GM10266 (cell line): Measurements from ENCODE around the gene MASP1.

Experiments used
- DNase-seq: peaks from one replicate; pipeline ENCODE4 v3.0.0; 2012; ENCODE audit errors: extremely low spot score
- TF ChIP-seq, protein P1 (sequence below): IDR thresholded peaks from 2 replicates; pipeline ENCODE4 v1.5.1; 2012; ENCODE audit warnings: mild to moderate bottlenecking, low read depth; ENCODE audit not compliant: control insufficient read depth, insufficient read depth; ENCODE audit errors: missing control alignments

MASP1 gene

DNA sequence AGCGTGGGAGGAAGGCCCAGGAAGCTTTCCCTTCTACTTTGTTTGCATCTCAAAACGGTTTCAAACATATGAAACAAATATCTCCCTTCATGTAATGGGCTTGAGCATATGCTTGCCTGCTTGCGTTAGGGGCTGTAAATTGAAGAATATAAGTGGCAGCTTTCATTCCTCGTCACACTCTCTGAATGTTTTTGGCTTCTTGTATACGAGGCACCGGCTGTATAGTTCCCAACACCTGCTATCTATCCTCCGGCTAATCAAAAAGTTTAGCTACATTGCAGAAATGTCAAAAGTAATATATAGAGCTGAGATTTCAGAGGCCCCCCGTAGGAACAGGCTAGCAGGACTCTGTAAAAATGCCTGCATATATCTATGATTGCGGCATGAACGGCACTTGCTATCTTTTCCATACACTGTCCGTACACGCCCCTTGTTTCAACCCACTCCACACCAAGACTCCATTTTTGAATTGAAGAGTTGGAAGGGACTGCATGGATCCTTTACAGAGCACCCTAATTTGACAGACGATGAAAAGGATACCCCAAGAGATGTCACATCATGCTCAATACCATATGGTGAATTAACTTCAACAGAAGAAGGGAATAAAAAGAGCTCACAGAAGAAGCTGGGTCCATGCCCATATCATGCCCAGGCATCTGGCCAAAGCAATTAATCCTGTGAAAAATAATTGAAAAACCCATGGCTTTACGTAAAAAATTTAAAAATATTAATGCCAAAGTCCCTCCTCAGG is 2.5 kb downstream of the MASP1 start:
- no peak for DNase-seq
- TF ChIP-seq, protein P1, sequence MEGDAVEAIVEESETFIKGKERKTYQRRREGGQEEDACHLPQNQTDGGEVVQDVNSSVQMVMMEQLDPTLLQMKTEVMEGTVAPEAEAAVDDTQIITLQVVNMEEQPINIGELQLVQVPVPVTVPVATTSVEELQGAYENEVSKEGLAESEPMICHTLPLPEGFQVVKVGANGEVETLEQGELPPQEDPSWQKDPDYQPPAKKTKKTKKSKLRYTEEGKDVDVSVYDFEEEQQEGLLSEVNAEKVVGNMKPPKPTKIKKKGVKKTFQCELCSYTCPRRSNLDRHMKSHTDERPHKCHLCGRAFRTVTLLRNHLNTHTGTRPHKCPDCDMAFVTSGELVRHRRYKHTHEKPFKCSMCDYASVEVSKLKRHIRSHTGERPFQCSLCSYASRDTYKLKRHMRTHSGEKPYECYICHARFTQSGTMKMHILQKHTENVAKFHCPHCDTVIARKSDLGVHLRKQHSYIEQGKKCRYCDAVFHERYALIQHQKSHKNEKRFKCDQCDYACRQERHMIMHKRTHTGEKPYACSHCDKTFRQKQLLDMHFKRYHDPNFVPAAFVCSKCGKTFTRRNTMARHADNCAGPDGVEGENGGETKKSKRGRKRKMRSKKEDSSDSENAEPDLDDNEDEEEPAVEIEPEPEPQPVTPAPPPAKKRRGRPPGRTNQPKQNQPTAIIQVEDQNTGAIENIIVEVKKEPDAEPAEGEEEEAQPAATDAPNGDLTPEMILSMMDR: no peak

DNA sequence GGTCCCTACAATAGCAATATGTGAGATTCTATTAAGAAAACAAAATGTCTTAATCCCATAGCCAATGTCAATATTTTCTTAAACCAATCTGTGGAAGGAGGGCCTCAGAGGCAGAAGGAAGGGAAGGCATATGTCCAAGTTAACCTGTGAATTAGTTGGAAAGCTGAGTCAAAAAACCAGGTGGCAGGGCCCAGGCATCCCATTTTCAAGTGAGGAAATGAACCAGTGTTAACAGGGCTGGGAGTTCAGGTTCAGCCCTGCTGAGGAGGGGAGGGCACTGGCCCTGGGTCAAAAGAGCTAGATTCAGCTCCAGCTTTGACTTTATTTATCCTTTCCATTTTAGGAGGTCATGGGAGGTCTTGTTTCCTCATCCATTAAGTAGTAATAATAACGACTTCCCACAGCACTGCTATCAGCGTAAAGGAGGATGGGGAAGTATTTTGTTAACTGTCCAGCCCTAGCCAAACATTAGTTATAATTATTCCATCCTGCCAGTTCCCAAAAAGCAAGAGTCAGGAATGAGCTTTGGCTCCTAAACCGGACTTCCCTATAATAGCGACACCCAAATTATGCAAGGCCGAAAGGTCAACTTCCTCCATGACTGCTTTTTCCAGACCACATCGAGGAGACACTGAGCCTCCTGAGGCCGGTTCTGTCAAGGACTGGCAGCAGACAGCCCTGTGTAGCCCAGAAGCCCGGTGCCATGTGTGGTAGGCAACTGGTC is 3.2 kb downstream of the MASP1 start:
- TF ChIP-seq, protein P1: no peak
- DNase-seq: no peak

DNA sequence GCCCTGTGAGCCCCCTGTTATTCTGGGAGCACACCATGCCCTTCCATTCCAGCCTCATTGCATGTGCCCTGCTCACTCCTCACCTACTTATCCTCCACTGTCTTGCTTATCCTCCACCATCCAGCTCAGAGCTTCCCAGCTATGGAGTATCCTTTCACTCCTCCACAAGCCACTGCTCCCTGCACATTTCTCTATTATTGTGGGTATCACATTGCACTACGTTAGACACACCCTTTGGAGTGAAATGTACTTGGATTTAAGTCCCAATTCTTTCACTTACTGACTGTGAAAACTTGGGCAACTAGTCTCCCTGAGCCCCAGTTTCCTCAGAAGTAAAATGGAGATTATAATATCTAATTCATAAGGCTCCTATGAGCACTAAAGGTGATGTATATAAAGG is 4.3 kb downstream of the MASP1 start:
- DNase-seq: no peak
- TF ChIP-seq, protein P1: no peak

DNA sequence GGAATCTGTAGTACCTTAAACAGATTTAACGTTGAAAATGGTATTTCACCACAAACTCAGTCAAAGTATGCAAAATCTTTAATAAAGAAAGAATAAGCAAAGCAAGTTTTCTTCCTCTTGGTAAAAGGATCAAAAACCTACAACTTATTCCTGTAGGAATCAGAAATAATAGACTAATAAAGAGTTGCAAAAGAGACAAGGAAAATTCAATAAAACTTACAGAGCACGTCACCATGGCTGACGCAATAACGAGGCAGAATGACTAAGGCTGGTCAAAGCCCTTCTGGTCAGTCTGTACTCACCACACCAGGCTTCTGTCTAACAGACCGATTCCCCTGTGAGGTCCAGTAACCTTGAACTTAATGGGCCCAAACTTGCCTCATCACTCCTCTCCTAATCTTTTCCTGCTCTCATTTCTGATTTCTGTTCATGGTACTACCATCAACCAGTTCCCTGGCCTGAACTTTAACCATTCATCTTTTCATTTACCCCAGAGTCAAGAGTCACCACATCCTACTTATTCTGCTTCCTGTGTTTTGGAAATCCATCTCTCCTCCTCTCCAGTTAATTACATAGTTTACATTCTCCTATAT is 5.0 kb downstream of the MASP1 start:
- TF ChIP-seq, protein P1: no peak
- DNase-seq: no peak

- no peak for DNase-seq
These were observed 10.3 kb downstream of the MASP1 start for GRCh38 chr3:187281191-187281714.

GRCh38 chr3:187280644-187281043 is 10.9 kb downstream of the MASP1 start:
- no peak for DNase-seq
- TF ChIP-seq, protein P1: no peak

More at GRCh38 chr3:187281191-187281714, 10.3 kb downstream of the MASP1 start:
- TF ChIP-seq, protein P1: no peak
